Immature natural killer cell (primary cell): ENCODE results near the gene SDR9C7. TPM values are rescaled to one million over a fixed set of nuclear protein-coding genes. Genes with fewer than 3 reads are reported as not detected.
"Not testable (repeated sequence)": the region's sequence is repeated elsewhere in the genome, so short reads cannot be mapped to it uniquely, and the experiment has no call there.

Experiments used
- DNase-seq, 3 donors: peaks; one replicate each; pipeline ENCODE4 v3.0.0; 2022; ENCODE audit warnings: mixed read lengths in 1 of 3
- H3K27ac Mint-ChIP-seq, 6 donors: one replicate each; pipeline ENCODE4 v1.8.0; 2020; ENCODE audit warnings: mixed read lengths in 6 of 6, mild to moderate bottlenecking in 5 of 6, inconsistent platforms in 4 of 6, moderate library complexity in 3 of 6
- H3K27me3 Mint-ChIP-seq, 3 donors: one replicate each; pipeline ENCODE4 v1.8.0; 2020 to 2021; ENCODE audit warnings: low read depth in 3 of 3, mild to moderate bottlenecking in 3 of 3, mixed read lengths in 3 of 3, moderate library complexity in 3 of 3, inconsistent platforms in 1 of 3
- H3K36me3 Mint-ChIP-seq, 3 donors: one replicate each; pipeline ENCODE4 v1.8.0; 2020; ENCODE audit warnings: mixed read lengths in 3 of 3, inconsistent platforms in 2 of 3, mild to moderate bottlenecking in 2 of 3
- H3K4me1 Mint-ChIP-seq, 2 donors: one replicate each; pipeline ENCODE4 v1.8.0; 2020; ENCODE audit warnings: inconsistent platforms in 2 of 2, mild to moderate bottlenecking in 2 of 2, mixed read lengths in 2 of 2, moderate library complexity in 1 of 2
- H3K4me3 Mint-ChIP-seq, 5 donors: one replicate each; pipeline ENCODE4 v1.8.0; 2020; ENCODE audit warnings: mild to moderate bottlenecking in 5 of 5, mixed read lengths in 5 of 5, inconsistent platforms in 3 of 5, moderate library complexity in 3 of 5
- H3K9me3 Mint-ChIP-seq, 6 donors: one replicate each; pipeline ENCODE4 v1.8.0; 2020; ENCODE audit warnings: mild to moderate bottlenecking in 6 of 6, mixed read lengths in 6 of 6, inconsistent platforms in 4 of 6, moderate library complexity in 3 of 6
- polyA plus RNA-seq, 3 donors: library from polyadenylated mRNA; unstranded; fragments of 300-500 nt; fragmentation: Illumina TruSeq; gene quantifications; one replicate each; pipeline ENCODE4 v1.2.3, GENCODE V29; 2021

Gene SDR9C7
- polyA plus RNA-seq, 3 donors from 2014 or later: not detected

DNA sequence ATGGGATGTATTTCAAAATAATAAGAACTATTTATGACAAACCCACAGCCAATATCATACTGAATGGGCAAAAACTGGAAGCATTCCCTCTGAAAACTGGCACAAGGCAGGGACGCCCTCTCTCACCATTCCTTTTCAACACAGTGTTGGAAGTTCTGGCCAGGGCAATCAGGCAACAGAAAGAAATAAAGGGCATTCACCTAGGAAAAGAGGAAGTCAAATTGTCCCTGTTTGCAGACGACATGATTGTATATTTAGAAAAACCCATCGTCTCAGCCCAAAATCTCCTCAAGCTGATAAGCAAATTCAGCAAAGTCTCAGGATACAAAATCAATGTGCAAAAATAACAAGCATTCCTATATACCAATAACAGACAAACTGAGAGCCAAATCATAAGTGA lies 42.3 kb downstream of the SDR9C7 start:
- not testable (repeated sequence) for H3K4me3 Mint-ChIP-seq, H3K27ac Mint-ChIP-seq, H3K36me3 Mint-ChIP-seq, DNase-seq, H3K4me1 Mint-ChIP-seq, H3K9me3 Mint-ChIP-seq
- H3K27me3 Mint-ChIP-seq: peaks cover 2 to 23% (median 3%) of the 10 kb centered on the region in 3 donors

DNA sequence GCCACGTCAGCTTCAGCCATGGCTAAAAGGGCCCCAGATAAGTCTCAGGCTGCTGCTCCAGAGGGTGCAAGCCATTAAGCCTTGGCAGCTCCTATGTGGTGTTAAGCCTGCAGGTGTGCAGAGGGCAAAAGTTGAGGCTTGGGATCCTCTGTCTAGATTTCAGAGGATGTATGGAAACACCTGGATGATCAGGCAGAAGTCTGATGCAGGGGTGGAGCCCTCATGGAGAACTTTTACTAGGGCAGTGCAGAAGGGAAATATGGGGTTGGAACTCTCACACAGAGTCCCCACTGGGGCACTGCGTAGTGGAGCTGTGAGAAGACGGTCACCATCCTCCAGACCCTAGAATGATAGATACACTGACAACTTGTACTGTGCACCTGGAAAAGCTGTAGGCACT lies 47.9 kb downstream of the SDR9C7 start:
- Mint-ChIP-seq H3K27me3 (peaks cover 2 to 19% (median 5%) of the 10 kb centered on the region in 3 donors), H3K4me3 (no peak overlapping the region), H3K4me1 (no peaks in the 10 kb centered on the region), H3K9me3 (peaks cover 3 to 24% (median 12%) of the 10 kb centered on the region in 6 donors), H3K27ac (no peak overlapping the region), H3K36me3 (peaks cover 0 to 5% (median 4%) of the 10 kb centered on the region in 3 donors)
- no peak for DNase-seq

DNA sequence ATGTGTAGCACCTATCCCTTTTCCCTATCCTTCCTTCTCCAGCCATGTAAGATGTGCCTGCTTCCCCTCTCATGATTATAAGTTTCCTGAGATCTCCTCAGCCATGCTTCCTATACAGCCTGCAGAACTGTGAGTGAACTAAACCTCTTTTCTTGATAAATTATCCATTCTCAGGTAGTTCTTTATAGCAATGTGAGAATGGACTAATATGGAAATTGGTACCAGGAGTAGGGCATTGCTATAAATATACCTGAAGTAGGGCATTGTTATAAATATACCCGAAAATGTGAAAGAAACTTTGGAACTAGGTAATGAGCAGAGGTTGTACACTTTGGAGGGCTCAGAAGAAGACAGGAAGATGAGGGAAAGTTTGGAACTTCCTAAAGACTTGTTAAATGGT lies 48.9 kb downstream of the SDR9C7 start:
- Mint-ChIP-seq H3K27me3 (peaks cover 2 to 14% (median 4%) of the 10 kb centered on the region in 3 donors), H3K36me3 (peaks cover 0 to 5% (median 4%) of the 10 kb centered on the region in 3 donors), H3K4me1 (no peaks in the 10 kb centered on the region), H3K4me3 (no peak overlapping the region), H3K27ac (no peak overlapping the region), H3K9me3 (peaks cover 3 to 24% (median 8%) of the 10 kb centered on the region in 6 donors)
- no peak for DNase-seq

DNA sequence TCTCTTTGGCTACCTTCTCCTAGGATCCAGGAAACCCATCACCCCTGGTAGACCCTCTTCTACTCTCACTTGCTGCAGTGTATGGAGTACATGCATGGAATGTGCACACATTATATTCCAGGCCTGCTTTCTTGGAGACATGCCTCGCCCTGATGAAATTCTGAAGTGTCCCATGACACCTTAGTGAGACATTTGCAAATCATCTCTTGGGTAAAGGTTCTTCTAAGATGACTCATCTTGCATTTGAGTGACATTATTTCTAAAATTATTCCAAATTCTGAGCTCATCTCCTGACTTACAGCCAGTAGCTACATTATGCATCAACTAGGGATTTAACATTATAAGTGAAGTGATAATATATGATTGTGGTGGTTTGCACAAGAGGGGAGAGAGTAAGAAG lies 49.8 kb downstream of the SDR9C7 start:
- peaks cover 2 to 10% (median 4%) of the 10 kb centered on the region in 3 donors for H3K27me3 Mint-ChIP-seq
- peaks cover 3 to 24% (median 8%) of the 10 kb centered on the region in 6 donors for H3K9me3 Mint-ChIP-seq
- H3K4me3 Mint-ChIP-seq: no peak overlapping the region
- no peaks in the 10 kb centered on the region for H3K4me1 Mint-ChIP-seq
- no peak overlapping the region for H3K27ac Mint-ChIP-seq
- DNase-seq: no peak
- H3K36me3 Mint-ChIP-seq: peaks cover 0 to 5% (median 4%) of the 10 kb centered on the region in 3 donors

DNA sequence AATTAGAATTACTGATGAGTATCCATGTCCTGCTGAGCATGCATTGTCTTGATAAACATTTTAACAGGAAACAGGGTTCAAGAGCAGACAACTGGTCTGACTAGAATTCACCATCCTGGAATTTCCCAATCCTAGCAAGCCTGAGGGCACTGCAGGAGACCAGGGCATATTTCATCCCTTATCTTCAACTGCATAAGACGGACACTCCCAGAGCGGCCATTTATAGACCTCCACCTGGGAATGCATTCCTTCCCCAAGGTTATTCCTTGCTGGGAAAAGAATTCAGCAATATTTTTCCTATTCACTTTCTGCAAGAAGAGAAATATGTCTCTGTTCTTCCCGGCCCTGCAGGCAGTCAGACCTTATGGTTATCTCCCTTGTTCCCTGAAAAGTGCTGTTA lies 51.8 kb downstream of the SDR9C7 start:
- peaks cover 3 to 24% (median 8%) of the 10 kb centered on the region in 6 donors for H3K9me3 Mint-ChIP-seq
- not testable (repeated sequence) for H3K27ac Mint-ChIP-seq, H3K4me3 Mint-ChIP-seq, H3K36me3 Mint-ChIP-seq, H3K27me3 Mint-ChIP-seq, DNase-seq, H3K4me1 Mint-ChIP-seq

DNA sequence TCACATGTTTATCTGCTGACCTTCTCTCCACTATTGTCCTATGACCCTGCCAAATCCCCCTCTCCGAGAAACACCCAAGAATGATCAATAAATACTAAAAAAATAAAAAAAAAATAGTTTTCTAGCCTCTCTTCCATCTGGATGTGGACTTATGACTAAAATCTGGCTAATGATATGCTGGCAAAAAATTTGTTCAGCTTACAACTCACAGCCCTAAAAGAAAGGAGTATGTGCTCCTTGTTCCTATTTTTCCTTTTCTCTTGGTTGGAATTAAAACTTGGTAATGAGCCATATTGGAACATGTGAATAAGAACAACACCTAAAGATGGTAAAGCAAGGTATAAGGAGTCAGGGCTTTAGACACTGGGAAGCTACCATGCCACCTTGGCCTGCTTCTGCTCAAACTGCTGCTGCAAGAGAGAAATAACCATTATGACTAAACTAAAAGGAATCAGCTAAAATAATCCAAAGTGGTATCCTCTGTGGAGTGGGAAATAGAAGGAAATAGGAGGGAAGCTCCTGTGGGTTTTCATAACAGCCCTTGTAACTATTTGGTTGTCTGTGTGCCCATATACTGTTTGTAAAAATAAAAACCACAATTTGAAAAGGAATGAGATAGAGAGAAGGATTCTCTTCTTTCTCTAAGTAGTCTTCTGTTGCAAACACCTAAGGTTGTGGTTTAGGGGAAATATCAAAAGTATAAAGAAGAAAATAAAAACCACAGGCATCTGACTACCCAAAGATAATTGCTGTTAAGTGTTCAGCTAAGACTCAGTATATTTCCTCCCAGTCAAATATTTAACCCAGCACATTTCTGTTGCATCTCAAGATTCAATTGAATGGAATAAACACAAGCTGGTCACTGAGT lies 53.8 kb downstream of the SDR9C7 start:
- peaks cover 0 to 5% (median 4%) of the 10 kb centered on the region in 3 donors for H3K27me3 Mint-ChIP-seq
- H3K27ac Mint-ChIP-seq: no peak overlapping the region
- peaks cover 0 to 4% (median 0%) of the 10 kb centered on the region in 3 donors for H3K36me3 Mint-ChIP-seq
- H3K4me3 Mint-ChIP-seq: no peak overlapping the region
- DNase-seq: no peak
- H3K9me3 Mint-ChIP-seq: peaks cover 3 to 20% (median 8%) of the 10 kb centered on the region in 6 donors
- H3K4me1 Mint-ChIP-seq: no peaks in the 10 kb centered on the region

DNA sequence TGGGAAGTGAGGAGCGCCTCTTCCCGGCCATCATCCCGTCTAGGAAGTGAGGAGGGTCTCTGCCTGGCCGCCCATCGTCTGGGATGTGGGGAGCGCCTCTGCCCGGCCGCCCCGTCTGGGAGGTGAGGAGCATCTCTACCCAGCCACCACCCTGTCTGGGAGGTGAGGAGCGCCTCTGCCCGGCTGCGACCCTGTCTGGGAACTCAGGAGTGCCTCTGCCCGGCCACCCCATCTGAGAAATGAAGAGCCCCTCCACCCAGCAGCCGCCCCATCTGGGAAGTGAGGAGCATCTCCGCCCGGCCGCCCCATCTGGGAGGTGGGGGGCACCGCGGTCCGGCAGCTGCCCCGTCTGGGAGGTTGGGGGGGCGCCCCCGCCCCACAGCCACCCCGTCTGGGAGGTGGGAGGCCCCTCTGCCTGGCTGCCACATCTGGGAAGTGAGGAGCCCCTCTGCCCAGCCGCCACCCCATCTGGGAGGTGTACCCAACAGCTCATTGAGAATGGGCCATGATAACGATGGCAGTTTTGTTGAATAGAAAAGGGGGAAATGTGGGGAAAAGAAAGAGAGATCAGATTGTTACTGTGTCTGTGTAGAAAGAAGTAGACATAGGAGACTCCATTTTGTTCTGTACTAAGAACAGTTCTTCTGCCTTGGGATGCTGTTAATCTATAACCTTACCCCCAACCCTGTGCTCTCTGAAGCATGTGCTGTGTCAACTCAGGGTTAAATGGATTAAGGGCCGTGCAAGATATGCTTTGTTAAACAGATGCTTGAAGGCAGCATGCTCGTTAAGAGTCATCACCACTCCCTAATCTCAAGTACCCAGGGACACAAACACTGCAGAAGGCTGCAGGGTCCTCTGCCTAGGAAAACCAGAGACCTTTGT lies 54.7 kb downstream of the SDR9C7 start:
- not testable (repeated sequence) for H3K4me3 Mint-ChIP-seq, H3K36me3 Mint-ChIP-seq, DNase-seq, H3K27ac Mint-ChIP-seq, H3K27me3 Mint-ChIP-seq, H3K4me1 Mint-ChIP-seq
- peaks cover 3 to 20% (median 7%) of the 10 kb centered on the region in 6 donors for H3K9me3 Mint-ChIP-seq

DNA sequence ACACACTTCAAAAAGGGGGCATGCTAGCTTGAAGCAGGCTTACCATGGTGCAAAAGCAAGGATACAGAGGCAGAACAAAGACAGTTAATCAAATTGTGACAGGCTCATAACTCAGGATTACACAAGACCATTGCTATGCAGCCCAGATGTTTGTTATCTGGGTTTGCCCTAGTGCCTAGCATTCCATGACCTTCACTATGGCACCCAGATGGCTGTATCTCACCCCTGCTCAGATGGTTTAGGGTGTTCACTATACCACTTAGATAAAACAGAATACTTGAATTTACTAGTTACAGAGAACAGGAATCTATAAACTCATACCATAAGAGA lies 56.2 kb downstream of the SDR9C7 start:
- H3K27ac Mint-ChIP-seq: no peak overlapping the region
- no peak for DNase-seq
- peaks cover 0 to 5% (median 4%) of the 10 kb centered on the region in 3 donors for H3K27me3 Mint-ChIP-seq
- H3K36me3 Mint-ChIP-seq: peaks cover 0 to 4% (median 0%) of the 10 kb centered on the region in 3 donors
- H3K4me3 Mint-ChIP-seq: no peak overlapping the region
- H3K9me3 Mint-ChIP-seq: peaks cover 0 to 12% (median 5%) of the 10 kb centered on the region in 6 donors
- no peaks in the 10 kb centered on the region for H3K4me1 Mint-ChIP-seq

DNA sequence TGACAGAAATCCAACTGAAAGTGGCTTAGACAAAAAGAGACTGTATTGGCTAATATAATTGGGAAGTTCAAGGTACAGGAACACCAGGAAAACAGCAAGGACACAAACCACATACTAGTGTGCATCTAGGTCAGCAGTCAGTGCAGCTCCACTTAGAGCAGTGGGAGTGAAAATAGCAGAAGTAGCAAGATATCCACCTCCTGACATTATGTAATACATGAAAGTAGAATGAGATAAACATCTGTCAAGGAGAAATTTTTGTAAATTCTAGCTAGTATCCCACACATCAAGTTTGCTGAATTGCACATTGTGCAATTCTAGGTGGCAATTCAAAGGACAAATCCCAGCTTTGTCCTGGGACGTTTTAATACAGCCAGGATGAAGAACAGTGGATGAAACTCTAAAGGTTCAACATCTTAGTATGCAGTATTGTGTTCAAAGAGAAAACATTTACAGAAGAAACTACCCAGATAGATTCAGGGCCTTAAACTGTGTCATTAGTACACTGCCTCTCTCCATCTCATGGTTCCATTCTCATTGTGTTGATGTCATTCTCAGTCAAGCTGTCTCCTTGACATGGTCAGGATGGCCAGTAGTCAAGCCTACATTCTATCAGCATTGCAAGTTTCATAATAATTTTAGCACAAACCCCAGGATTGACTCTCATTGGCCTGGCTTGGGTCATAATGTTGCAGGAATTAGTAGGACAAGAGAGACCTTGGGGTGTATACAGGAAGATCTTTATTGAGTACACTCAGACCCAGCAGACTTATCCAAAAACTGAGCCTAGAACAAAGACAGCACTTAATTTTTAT lies 56.8 kb downstream of the SDR9C7 start:
- H3K4me3 Mint-ChIP-seq: no peak overlapping the region
- peaks cover 0 to 4% (median 0%) of the 10 kb centered on the region in 3 donors for H3K36me3 Mint-ChIP-seq
- no peak overlapping the region for H3K27ac Mint-ChIP-seq
- H3K27me3 Mint-ChIP-seq: peaks cover 0 to 5% (median 4%) of the 10 kb centered on the region in 3 donors
- no peaks in the 10 kb centered on the region for H3K4me1 Mint-ChIP-seq
- H3K9me3 Mint-ChIP-seq: peaks cover 0 to 10% (median 4%) of the 10 kb centered on the region in 6 donors
- DNase-seq: no peak

DNA sequence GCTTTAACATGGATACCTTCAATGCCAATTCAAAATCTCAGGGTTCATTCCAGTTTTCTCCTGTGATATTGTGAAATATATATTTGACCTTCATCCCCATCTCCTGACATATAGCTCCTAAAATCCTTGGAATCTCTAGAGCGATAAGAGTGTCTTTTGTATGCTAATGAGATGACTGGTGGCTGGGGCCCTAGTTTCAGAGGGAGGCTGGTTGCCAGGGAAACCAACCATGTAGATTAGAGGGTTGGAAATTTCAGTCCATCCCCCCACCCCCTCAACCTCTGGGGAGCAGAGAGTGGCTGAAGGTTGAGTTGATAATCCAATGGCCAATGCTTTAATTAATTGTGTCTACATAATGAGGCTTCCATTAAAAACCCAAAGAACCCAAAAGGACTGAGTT lies 59.4 kb downstream of the SDR9C7 start:
- no peak for DNase-seq
- Mint-ChIP-seq H3K27me3 (peaks cover 2 to 5% (median 2%) of the 10 kb centered on the region in 3 donors), H3K4me1 (no peaks in the 10 kb centered on the region), H3K36me3 (no peaks in the 10 kb centered on the region), H3K9me3 (no peaks in the 10 kb centered on the region), H3K27ac (no peak overlapping the region), H3K4me3 (no peak overlapping the region)

DNA sequence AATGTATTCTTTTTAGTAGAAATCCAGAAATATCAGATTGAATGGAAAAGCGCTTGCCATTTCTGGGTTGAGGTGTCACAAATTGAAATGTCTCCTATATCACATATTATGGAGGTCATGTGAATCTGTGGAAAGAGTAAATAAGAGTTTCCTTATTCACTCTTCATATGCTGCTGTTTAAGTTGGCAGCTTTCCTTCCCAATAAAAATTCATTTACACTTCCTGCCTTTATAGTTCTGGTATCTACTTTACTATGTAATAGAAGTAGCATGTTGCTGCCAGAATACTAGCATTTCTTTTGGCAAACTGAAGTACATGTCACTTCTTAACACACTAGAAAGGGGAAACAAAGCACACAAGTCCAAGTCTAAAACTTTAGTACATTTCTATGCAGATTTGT lies 60.8 kb downstream of the SDR9C7 start:
- Mint-ChIP-seq H3K9me3 (peaks cover 0 to 2% (median 0%) of the 10 kb centered on the region in 6 donors), H3K36me3 (peaks cover 0 to 3% (median 0%) of the 10 kb centered on the region in 3 donors), H3K27me3 (peaks cover 2 to 7% (median 2%) of the 10 kb centered on the region in 3 donors), H3K4me1 (no peaks in the 10 kb centered on the region), H3K4me3 (no peak overlapping the region), H3K27ac (no peak overlapping the region)
- DNase-seq: no peak
